ENCODE measurements around the gene SLC45A3.

DNA sequence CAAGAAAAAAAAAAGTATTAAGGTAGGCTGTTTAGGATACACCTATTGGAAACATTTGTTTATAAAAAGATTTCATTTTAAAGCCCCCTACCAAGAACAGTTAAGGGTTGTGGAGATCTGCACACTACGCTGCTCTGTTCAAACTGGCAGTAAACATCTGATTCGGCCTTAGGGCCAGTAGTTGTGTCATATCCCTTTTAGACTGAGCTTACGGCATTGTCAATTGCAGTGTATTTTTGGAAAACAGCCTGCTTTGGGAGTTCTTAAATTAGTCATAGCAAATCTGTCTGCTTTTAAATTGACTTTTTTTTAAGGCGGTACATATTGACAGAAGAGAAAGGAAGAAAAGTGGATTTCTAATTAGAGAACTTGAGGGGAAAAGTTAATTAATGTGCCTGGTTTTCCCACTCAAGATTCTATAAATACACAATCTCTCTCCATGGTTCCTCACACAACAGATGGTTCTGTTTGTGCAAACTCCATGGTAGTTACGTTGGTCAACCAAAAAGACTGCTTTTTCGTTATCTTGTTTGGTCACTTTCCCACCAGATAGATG lies 46.8 kb downstream of the SLC45A3 start:
- TF ChIP-seq CREB1 (IDR thresholded peaks at IDR 0.05) (no peak), SP2 (IDR thresholded peaks at IDR 0.05; ENCODE audit: low read length) (no peak), EP300 (IDR thresholded peaks at IDR 0.05; ENCODE audit: borderline replicate concordance in 1 of 2, low read depth in 2 of 2, low read length in 2 of 2) (no peak), HDAC2 (IDR thresholded peaks at IDR 0.05; ENCODE audit: borderline replicate concordance in 1 of 2, low read depth in 2 of 2, low read length in 2 of 2) (no peak), TAF1 (IDR thresholded peaks at IDR 0.05; ENCODE audit: low read depth, low read length) (no peak), SRF (IDR thresholded peaks at IDR 0.05; ENCODE audit: low read depth, low read length) (no peak), POLR2AphosphoS5 (IDR thresholded peaks at IDR 0.05; ENCODE audit: low read depth, low read length) (no peak), ZNF274 (IDR thresholded peaks at IDR 0.05; ENCODE audit: borderline replicate concordance, extremely low read depth, low read length) (no peak), POLR2A (IDR thresholded peaks at IDR 0.05; ENCODE audit: control extremely low read depth in 1 of 2, low read depth in 2 of 2, low read length in 2 of 2) (no peak), BACH1 (IDR thresholded peaks at IDR 0.05; ENCODE audit: low read length) (no peak)
- TF ChIP-seq, protein P1, sequence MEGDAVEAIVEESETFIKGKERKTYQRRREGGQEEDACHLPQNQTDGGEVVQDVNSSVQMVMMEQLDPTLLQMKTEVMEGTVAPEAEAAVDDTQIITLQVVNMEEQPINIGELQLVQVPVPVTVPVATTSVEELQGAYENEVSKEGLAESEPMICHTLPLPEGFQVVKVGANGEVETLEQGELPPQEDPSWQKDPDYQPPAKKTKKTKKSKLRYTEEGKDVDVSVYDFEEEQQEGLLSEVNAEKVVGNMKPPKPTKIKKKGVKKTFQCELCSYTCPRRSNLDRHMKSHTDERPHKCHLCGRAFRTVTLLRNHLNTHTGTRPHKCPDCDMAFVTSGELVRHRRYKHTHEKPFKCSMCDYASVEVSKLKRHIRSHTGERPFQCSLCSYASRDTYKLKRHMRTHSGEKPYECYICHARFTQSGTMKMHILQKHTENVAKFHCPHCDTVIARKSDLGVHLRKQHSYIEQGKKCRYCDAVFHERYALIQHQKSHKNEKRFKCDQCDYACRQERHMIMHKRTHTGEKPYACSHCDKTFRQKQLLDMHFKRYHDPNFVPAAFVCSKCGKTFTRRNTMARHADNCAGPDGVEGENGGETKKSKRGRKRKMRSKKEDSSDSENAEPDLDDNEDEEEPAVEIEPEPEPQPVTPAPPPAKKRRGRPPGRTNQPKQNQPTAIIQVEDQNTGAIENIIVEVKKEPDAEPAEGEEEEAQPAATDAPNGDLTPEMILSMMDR (IDR thresholded peaks at IDR 0.05; ENCODE audit: control extremely low read depth in 1 of 3, insufficient read depth in 1 of 3, low read depth in 1 of 3, low read length in 3 of 3) = no peak
- TF ChIP-seq, protein P2, sequence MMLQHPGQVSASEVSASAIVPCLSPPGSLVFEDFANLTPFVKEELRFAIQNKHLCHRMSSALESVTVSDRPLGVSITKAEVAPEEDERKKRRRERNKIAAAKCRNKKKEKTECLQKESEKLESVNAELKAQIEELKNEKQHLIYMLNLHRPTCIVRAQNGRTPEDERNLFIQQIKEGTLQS (IDR thresholded peaks at IDR 0.05; ENCODE audit: insufficient read depth, low read depth, low read length) = no peak

All from H1 (cell line).